ENCODE measurements around the gene PAAF1.

Gene PAAF1

DNA sequence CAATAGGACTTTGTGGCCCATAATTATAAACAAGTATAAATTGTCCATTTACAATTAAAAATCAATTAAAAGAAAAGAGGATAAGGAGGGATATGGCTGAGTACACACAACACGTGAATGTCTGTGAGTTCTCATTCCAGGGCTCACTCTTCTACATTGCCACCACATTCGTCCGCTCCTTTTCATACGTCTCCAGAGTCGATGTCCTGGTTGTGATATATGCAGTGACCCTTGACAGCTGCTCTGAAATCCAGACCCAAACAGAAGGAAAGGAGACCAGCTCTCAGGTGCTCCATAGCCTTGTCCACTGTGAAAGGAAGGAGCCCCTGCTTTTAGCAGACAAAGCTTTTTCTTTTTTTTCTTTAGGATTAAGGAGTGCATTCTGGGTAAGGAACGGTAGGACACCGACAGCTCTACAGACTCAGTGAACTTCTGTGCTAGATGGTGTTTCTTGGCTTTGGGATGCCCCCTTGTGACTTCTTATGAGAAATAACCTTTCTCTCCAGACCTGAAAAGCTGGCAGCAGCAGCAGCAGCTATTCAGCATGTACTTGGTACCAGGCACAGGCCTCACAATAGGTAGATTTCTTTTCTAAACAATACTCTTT, 54.3 kb downstream of the PAAF1 start:
- TF ChIP-seq RAD21 (IDR thresholded peaks at IDR 0.05; ENCODE audit: low read depth), result peak; percentile 80
- no peak for TF ChIP-seq EGR1 (IDR thresholded peaks at IDR 0.05)

DNA sequence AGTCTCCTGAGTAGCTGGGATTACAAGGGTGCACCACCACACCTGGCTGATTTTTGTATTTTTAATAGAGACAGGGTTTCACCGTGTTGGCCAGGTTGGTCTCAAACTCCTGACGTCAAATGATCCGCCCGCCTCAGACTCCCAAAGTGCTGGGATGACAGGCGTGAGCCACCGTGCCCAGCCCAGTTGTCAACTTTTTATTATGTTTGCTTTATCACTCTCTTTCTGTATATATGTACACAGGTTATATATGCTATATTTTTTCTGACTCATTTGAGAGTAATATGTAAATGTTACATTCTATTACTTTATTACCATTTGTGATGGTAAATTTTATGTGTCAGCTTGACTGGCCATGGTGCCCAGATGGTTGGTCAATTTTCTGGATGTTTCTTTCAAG, 55.2 kb downstream of the PAAF1 start:
- TF ChIP-seq ZBTB7A (IDR thresholded peaks at IDR 0.05; ENCODE audit: low read depth), result no peak
- no peak for TF ChIP-seq YY1 (IDR thresholded peaks at IDR 0.05; ENCODE audit: low read depth)

DNA sequence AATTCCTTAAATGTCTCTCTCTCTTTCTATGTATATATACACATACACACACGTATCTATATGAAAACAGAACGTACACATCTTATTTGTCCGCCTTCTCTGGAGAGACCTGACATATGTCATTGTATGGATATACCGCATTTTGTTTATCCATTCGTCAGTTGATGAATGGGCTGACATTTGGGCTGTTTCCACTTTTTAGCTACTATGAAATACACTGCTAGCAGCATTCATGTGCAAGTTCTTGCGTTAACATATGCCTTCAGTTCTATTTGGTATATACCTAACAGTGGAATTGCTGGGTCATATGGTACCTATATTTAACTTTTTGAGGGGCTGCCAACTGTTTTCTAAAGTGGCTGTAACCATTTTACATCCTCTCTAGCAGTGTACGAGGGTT, 56.0 kb downstream of the PAAF1 start:
- no peak for TF ChIP-seq CREB1 (IDR thresholded peaks at IDR 0.05; ENCODE audit: low read depth)
- TF ChIP-seq, protein P1, sequence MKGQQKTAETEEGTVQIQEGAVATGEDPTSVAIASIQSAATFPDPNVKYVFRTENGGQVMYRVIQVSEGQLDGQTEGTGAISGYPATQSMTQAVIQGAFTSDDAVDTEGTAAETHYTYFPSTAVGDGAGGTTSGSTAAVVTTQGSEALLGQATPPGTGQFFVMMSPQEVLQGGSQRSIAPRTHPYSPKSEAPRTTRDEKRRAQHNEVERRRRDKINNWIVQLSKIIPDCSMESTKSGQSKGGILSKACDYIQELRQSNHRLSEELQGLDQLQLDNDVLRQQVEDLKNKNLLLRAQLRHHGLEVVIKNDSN (IDR thresholded peaks at IDR 0.05), result no peak
- TF ChIP-seq, protein P2, sequence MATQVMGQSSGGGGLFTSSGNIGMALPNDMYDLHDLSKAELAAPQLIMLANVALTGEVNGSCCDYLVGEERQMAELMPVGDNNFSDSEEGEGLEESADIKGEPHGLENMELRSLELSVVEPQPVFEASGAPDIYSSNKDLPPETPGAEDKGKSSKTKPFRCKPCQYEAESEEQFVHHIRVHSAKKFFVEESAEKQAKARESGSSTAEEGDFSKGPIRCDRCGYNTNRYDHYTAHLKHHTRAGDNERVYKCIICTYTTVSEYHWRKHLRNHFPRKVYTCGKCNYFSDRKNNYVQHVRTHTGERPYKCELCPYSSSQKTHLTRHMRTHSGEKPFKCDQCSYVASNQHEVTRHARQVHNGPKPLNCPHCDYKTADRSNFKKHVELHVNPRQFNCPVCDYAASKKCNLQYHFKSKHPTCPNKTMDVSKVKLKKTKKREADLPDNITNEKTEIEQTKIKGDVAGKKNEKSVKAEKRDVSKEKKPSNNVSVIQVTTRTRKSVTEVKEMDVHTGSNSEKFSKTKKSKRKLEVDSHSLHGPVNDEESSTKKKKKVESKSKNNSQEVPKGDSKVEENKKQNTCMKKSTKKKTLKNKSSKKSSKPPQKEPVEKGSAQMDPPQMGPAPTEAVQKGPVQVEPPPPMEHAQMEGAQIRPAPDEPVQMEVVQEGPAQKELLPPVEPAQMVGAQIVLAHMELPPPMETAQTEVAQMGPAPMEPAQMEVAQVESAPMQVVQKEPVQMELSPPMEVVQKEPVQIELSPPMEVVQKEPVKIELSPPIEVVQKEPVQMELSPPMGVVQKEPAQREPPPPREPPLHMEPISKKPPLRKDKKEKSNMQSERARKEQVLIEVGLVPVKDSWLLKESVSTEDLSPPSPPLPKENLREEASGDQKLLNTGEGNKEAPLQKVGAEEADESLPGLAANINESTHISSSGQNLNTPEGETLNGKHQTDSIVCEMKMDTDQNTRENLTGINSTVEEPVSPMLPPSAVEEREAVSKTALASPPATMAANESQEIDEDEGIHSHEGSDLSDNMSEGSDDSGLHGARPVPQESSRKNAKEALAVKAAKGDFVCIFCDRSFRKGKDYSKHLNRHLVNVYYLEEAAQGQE (IDR thresholded peaks at IDR 0.05; ENCODE audit: low read depth), result no peak
- no peak for TF ChIP-seq EP300 (IDR thresholded peaks at IDR 0.05; ENCODE audit: borderline replicate concordance)
- TF ChIP-seq FOXM1 (IDR thresholded peaks at IDR 0.05; ENCODE audit: borderline replicate concordance, low read depth), result no peak
- TF ChIP-seq, protein P3, sequence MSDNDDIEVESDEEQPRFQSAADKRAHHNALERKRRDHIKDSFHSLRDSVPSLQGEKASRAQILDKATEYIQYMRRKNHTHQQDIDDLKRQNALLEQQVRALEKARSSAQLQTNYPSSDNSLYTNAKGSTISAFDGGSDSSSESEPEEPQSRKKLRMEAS (IDR thresholded peaks at IDR 0.05), result no peak
- no peak for TF ChIP-seq RAD21 (IDR thresholded peaks at IDR 0.05; ENCODE audit: low read depth)
- no peak for TF ChIP-seq ZBTB7A (IDR thresholded peaks at IDR 0.05; ENCODE audit: low read depth)
- no peak for TF ChIP-seq NFIC (IDR thresholded peaks at IDR 0.05)
- no peak for TF ChIP-seq YY1 (IDR thresholded peaks at IDR 0.05; ENCODE audit: low read depth)
- TF ChIP-seq TAF1 (IDR thresholded peaks at IDR 0.05; ENCODE audit: low read depth), result no peak
- TF ChIP-seq TCF12 (IDR thresholded peaks at IDR 0.05; ENCODE audit: low read depth), result no peak
- TF ChIP-seq EGR1 (IDR thresholded peaks at IDR 0.05), result no peak
- TF ChIP-seq CEBPB (IDR thresholded peaks at IDR 0.05), result no peak
- TF ChIP-seq TEAD4 (IDR thresholded peaks at IDR 0.05), result no peak

DNA sequence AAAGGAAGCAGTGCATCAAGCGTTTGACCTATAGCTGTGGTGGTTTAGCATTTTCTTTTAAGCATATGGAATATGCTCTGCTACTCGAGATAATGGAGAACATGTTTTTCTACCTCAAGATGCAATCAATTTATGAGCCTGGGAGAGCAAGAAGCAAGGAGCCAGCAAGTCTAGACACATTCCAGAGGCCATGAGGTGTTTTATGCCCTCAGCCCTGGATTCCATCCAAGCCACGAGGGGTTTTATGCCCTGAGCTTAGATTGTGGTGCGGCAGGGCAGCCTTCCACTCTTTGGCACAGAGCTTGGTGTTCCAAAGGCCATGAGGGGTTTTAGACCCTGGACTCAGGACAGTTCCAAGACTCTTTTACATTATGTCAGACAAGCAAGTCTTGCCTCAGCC, 62.3 kb downstream of the PAAF1 start:
- 0 out of 2 replicates have a peak, but pooled peaks have one; percentile 12 for TF ChIP-seq NFIC (IDR thresholded peaks at IDR 0.05)
- TF ChIP-seq, protein P3 (IDR thresholded peaks at IDR 0.05), result no peak

DNA sequence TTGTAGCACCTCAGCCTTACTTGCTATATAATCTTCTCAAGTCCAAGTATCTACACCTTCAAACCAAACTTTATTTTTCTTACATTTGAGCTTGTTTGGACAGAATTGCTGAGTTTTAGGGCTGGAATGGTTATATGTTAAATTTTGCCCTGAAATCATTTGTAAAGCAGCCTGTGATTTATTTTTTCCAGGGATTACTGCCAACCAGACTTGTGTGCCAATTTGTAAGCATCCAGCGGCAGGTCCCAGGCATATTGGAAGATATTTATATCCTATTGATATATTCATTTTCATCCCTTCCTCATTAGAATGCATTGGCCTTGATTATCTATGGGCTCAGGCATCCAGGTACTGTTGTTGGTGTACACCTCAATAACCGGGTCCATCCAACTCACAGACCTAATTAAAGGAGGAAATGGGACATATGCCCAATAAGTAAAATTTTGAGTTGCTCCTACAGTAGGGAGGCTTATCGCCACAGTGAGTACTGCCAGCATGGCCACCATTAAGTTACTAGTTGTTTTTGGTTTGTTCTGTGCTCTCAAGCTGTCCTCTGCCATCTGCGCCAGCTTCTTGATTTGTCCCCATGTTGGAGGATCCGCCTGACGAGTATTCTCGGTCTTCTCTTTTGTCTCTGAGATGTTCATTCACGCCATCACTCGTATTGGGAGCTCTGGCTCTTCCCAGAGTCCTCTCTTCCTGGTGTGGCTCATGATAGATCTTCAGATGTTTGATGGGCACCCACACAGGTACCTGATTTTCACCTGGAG, 64.2 kb downstream of the PAAF1 start:
- TF ChIP-seq TAF1 (IDR thresholded peaks at IDR 0.05; ENCODE audit: low read depth), result no peak
- TF ChIP-seq, protein P3 (IDR thresholded peaks at IDR 0.05), result no peak
- TF ChIP-seq, protein P2 (IDR thresholded peaks at IDR 0.05; ENCODE audit: low read depth), result no peak
- TF ChIP-seq TCF12 (IDR thresholded peaks at IDR 0.05; ENCODE audit: low read depth), result no peak
- TF ChIP-seq NFIC (IDR thresholded peaks at IDR 0.05), result no peak
- no peak for TF ChIP-seq CREB1 (IDR thresholded peaks at IDR 0.05; ENCODE audit: low read depth)
- TF ChIP-seq FOXM1 (IDR thresholded peaks at IDR 0.05; ENCODE audit: borderline replicate concordance, low read depth), result no peak
- no peak for TF ChIP-seq EGR1 (IDR thresholded peaks at IDR 0.05)
- TF ChIP-seq, protein P1 (IDR thresholded peaks at IDR 0.05), result no peak
- no peak for TF ChIP-seq TEAD4 (IDR thresholded peaks at IDR 0.05)
- no peak for TF ChIP-seq CEBPB (IDR thresholded peaks at IDR 0.05)
- TF ChIP-seq RAD21 (IDR thresholded peaks at IDR 0.05; ENCODE audit: low read depth), result no peak
- no peak for TF ChIP-seq YY1 (IDR thresholded peaks at IDR 0.05; ENCODE audit: low read depth)
- no peak for TF ChIP-seq ZBTB7A (IDR thresholded peaks at IDR 0.05; ENCODE audit: low read depth)
- TF ChIP-seq EP300 (IDR thresholded peaks at IDR 0.05; ENCODE audit: borderline replicate concordance), result no peak

DNA sequence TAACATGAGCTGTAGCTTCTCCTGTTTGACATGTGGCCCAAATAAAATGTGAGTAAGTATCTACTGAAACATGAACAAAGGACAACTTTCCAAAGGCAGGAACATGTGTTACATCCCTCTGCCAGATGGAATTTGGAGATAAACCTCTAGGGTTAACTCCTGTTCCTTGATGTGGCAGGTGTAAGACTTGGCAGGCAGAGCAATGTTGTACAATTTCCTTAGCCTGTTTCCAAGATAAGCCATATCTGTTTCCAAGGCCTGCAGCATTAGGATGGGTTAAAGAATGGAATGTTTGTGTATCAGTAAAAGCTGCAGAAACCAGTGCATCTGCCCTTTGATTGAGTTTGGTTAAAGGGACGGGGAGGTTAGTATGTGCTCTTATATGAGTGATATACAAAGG, 65.2 kb downstream of the PAAF1 start:
- TF ChIP-seq TCF12 (IDR thresholded peaks at IDR 0.05; ENCODE audit: low read depth) (no peak), CREB1 (IDR thresholded peaks at IDR 0.05; ENCODE audit: low read depth) (no peak), TEAD4 (IDR thresholded peaks at IDR 0.05) (no peak), ZBTB7A (IDR thresholded peaks at IDR 0.05; ENCODE audit: low read depth) (no peak), NFIC (IDR thresholded peaks at IDR 0.05) (no peak), TAF1 (IDR thresholded peaks at IDR 0.05; ENCODE audit: low read depth) (no peak), RAD21 (IDR thresholded peaks at IDR 0.05; ENCODE audit: low read depth) (no peak), CEBPB (IDR thresholded peaks at IDR 0.05) (no peak), FOXM1 (IDR thresholded peaks at IDR 0.05; ENCODE audit: borderline replicate concordance, low read depth) (no peak), EP300 (IDR thresholded peaks at IDR 0.05; ENCODE audit: borderline replicate concordance) (no peak)
- TF ChIP-seq, protein P3 (IDR thresholded peaks at IDR 0.05), result no peak
- TF ChIP-seq, protein P1 (IDR thresholded peaks at IDR 0.05), result no peak
